Endothelial cell of umbilical vein (primary cell): Measurements from ENCODE around the gene TMEM183A. TPM values are rescaled to one million over a fixed set of nuclear protein-coding genes. Genes with fewer than 3 reads are reported as not detected.

Experiments used
- BruUV-seq: library from RNA; stranded (reverse); fragments of 400-500 nt; replicated peaks from 2 replicates; lab custom pipeline; 2021; lab: Mats Ljungman, UMichigan
- CTCF ChIA-PET: fragments of 300-600, 350-600 bp; sonication (Branson Sonifier 250); formaldehyde crosslinking; loops from one replicate; lab custom pipeline; 2021; ENCODE audit warnings: antibody characterized with exemption, inconsistent platforms; lab: Charles Lee
- POLR2A ChIA-PET: fragments of 300-600, 350-600 bp; sonication (Branson Sonifier 250); formaldehyde crosslinking; loops from one replicate; lab custom pipeline; 2021; ENCODE audit warnings: antibody characterized with exemption, inconsistent platforms; lab: Charles Lee
- DNase-seq: peaks from one replicate; pipeline ENCODE4 v3.0.0-alpha.2; 2011; ENCODE audit warnings: low read depth, low spot score
- FAIRE-seq: peaks from 2 replicates; lab custom pipeline; 2011; peaks lifted over from hg19 to GRCh38; lab: Jason Lieb, UNC
- H2AFZ ChIP-seq: 2 replicates; pipeline ENCODE4 v1.6.0; 2012; ENCODE audit warnings: low read depth, low read length, control low read depth, inconsistent platforms
- H3K27ac ChIP-seq: 2 replicates; pipeline ENCODE4 v1.5.1; 2011; ENCODE audit warnings: low read depth, mild to moderate bottlenecking, control low read depth, low read length, moderate library complexity; ENCODE audit not compliant: insufficient read depth
- H3K27me3 ChIP-seq, 2 experiments: 2 replicates each; pipeline versions ENCODE4 v1.6.0 to v1.6.1; 2011; ENCODE audit warnings: low read length in 2 of 2, mixed read lengths in 1 of 2; ENCODE audit not compliant: control insufficient read depth in 2 of 2, insufficient read depth in 2 of 2
- H3K36me3 ChIP-seq, 2 experiments: 2 replicates in 1 of 2; 3 replicates in 1 of 2; pipeline ENCODE4 v1.5.1; 2011; ENCODE audit warnings: low read length in 2 of 2, mild to moderate bottlenecking in 1 of 2, moderate library complexity in 1 of 2; ENCODE audit not compliant: control insufficient read depth in 2 of 2, insufficient read depth in 2 of 2; ENCODE audit errors: extremely low read depth in 1 of 2
- H3K4me1 ChIP-seq: 3 replicates; pipeline ENCODE4 v1.5.1; 2011; ENCODE audit warnings: mild to moderate bottlenecking, low read length; ENCODE audit not compliant: control insufficient read depth, insufficient read depth; ENCODE audit errors: extremely low read depth
- H3K4me2 ChIP-seq: 2 replicates; pipeline ENCODE4 v1.6.1; 2011; ENCODE audit warnings: low read length, control low read depth, mixed read lengths; ENCODE audit not compliant: insufficient read depth
- H3K4me3 ChIP-seq, 3 experiments: fragments of 200-600 bp in 1 of 3; sonication (generic), shearing (Covaris generic) in 1 of 3; replicated peaks in 1 of 3; 2 replicates each; pipeline ENCODE4 v1.5.1; 2011 to 2016; ENCODE audit warnings: control low read depth in 3 of 3, low read length in 3 of 3, mild to moderate bottlenecking in 2 of 3, inconsistent platforms in 1 of 3, low read depth in 1 of 3, moderate library complexity in 1 of 3; ENCODE audit not compliant: insufficient read depth in 1 of 3
- H3K79me2 ChIP-seq: 2 replicates; pipeline ENCODE4 v1.6.0; 2012; ENCODE audit warnings: low read length, inconsistent platforms; ENCODE audit not compliant: control insufficient read depth, insufficient read depth
- H3K9ac ChIP-seq: replicated peaks from 2 replicates; pipeline ENCODE3; 2011; ENCODE audit warnings: low read length, control low read depth; ENCODE audit not compliant: insufficient read depth; ENCODE audit errors: extremely low read depth
- H3K9me1 ChIP-seq: replicated peaks from 3 replicates; pipeline ENCODE4 v1.6.0; 2011; ENCODE audit warnings: mild to moderate bottlenecking, low read length; ENCODE audit not compliant: control insufficient read depth, insufficient read depth; ENCODE audit errors: extremely low read depth
- H3K9me3 ChIP-seq: replicated peaks from 2 replicates; pipeline ENCODE4 v1.5.1; 2012; ENCODE audit warnings: low read length, inconsistent platforms; ENCODE audit not compliant: control insufficient read depth, insufficient read depth
- H4K20me1 ChIP-seq: replicated peaks from 2 replicates; pipeline ENCODE3; 2011; ENCODE audit warnings: mild to moderate bottlenecking, low read length; ENCODE audit not compliant: control insufficient read depth, insufficient read depth; ENCODE audit errors: extremely low read depth
- EZH2 ChIP-seq: IDR thresholded peaks from 2 replicates; pipeline ENCODE4 v1.6.1; 2012; ENCODE audit warnings: borderline replicate concordance, low read depth, mild to moderate bottlenecking, moderate library complexity, low read length, inconsistent platforms; ENCODE audit not compliant: severe bottlenecking
- FOS ChIP-seq: IDR thresholded peaks from 2 replicates; pipeline ENCODE4 v1.6.1; 2011; ENCODE audit warnings: mild to moderate bottlenecking, low read length, moderate library complexity, borderline replicate concordance; ENCODE audit not compliant: insufficient read depth
- GATA2 ChIP-seq: IDR thresholded peaks from 2 replicates; pipeline ENCODE4 v1.7.0; 2011; ENCODE audit warnings: low read depth, mild to moderate bottlenecking, moderate library complexity, mixed read lengths, low read length; ENCODE audit not compliant: insufficient read length, insufficient read depth
- JUN ChIP-seq: IDR thresholded peaks from 2 replicates; pipeline ENCODE4 v1.6.1; 2011; ENCODE audit warnings: borderline replicate concordance, low read depth; ENCODE audit not compliant: insufficient read length, insufficient read depth
- MYC ChIP-seq: IDR thresholded peaks from one replicate; pipeline ENCODE4 v1.6.1; 2011; ENCODE audit warnings: mild to moderate bottlenecking, low read depth, low read length
- POLR2A ChIP-seq: IDR thresholded peaks from 2 replicates; pipeline ENCODE4 v1.6.1; 2012; ENCODE audit warnings: low read depth, mild to moderate bottlenecking, control low read depth, low read length
- POLR2AphosphoS5 ChIP-seq: IDR thresholded peaks from 2 replicates; pipeline ENCODE4 v1.6.1; 2012; ENCODE audit warnings: low read depth, mild to moderate bottlenecking, control low read depth, low read length, moderate library complexity; ENCODE audit not compliant: insufficient read depth
- dilution Hi-C: fragments of 300-500 bp; cut with MboI; formaldehyde crosslinking; loops from one replicate; pipeline ENCODE4 v1.15.0; 2019; ENCODE audit warnings: low sequenced_read_pairs; ENCODE audit not compliant: extremely low pct_ligation_motif_present
- intact Hi-C: fragments of 100-400 bp; cut with micrococcal nuclease; formaldehyde crosslinking; loops from one replicate; pipeline ENCODE4 v1.10.0; 2022
- polyA plus RNA-seq, 4 experiments: library from polyadenylated mRNA; depleted of rRNA in 3 of 4; stranded (reverse) in 3 of 4; unstranded in 1 of 4; fragments of >200 nt; gene quantifications; 2 replicates each; pipeline versions ENCODE4 v1.2.1 to v1.2.3, GENCODE V29; 2011 to 2012; ENCODE audit warnings: missing spikeins in 1 of 4
- total RNA-seq: library from RNA; stranded (reverse); gene quantifications from 2 replicates; pipeline ENCODE4 v1.2.3, GENCODE V29; 2021
- TF ChIP-seq, protein P1 (sequence below): IDR thresholded peaks from 2 replicates; pipeline ENCODE4 v1.6.1; 2011; ENCODE audit not compliant: insufficient read depth, insufficient read length
- TF ChIP-seq, protein P2 (sequence below), 2 donors: IDR thresholded peaks; 1 replicate in 1 of 2; 2 replicates in 1 of 2; pipeline ENCODE4 v1.5.1; 2011; ENCODE audit warnings: low read length in 2 of 2, mild to moderate bottlenecking in 2 of 2, moderate library complexity in 2 of 2, control low read depth in 1 of 2, inconsistent platforms in 1 of 2, low read depth in 1 of 2; ENCODE audit not compliant: insufficient read depth in 1 of 2; ENCODE audit errors: extremely low read depth in 1 of 2

TMEM183A gene
- total and polyA plus RNA-seq, 2 donors (not counting 3 experiments of a cell fraction or from before 2014, with no cell fraction given): 59.4 to 110 TPM

DNA sequence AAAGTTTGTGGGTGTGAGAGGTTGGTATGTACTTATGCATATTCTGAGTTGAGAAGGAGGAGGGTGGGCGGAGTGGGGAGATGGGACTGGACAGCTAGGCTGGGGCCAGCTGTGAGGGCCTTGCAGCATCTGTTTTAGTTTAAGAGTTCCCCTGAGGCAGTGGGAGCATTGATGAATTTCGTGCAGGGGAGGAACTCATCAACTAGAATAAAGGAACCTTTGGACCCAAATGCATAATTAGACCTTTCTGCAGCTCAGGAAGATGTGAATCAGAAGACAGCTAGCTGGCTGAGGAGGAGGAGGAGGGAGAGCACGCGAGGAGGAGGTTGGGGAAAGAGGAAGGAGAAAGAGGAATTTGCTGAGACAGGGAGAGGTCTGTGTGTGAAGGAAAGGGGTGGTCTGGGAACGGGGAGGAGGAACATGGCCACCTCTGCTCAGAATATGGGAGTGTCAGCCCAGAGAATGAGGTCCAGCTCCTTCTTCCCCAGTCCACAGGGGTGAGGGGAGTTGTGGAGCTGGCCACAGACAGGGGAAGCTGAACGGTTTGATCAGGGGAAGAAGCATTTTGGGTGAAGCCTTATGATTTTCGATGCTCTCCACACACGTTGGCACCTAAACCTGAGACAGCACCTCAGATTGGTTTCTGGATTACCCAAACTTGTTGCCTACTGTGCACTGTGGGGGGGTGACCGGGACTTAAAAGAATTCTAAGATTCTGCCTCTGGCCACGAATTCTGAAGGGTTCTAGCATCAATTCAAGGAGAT, 50.9 kb downstream of the TMEM183A start:
- Histone ChIP-seq H3K27ac (no peak overlapping the region), H3K36me3 (no peaks in the 10 kb centered on the region), H3K27me3 (peaks cover 0 to 5% of the 10 kb centered on the region in 2 experiments), H3K4me1 (no peaks in the 10 kb centered on the region), H3K9ac (no peak overlapping the region), H3K4me3 (no peak overlapping the region), H3K4me2 (no peak overlapping the region), H3K79me2 (no peaks in the 10 kb centered on the region), H2AFZ (no peak overlapping the region), H3K9me1 (no peaks in the 10 kb centered on the region), H4K20me1 (no peaks in the 10 kb centered on the region), H3K9me3 (no peaks in the 10 kb centered on the region)
- FAIRE-seq (no peak), DNase-seq (no peak)
- intact Hi-C loops (no loop called here), dilution Hi-C loops (no loop called here)
- ChIA-PET CTCF (interaction anchor here (1.0 to 2.1 kb wide), 3 partner anchors 11 to 26 kb away, joined by 3 to 4 read pairs (median 3); no protein-coding TSS in a partner anchor), POLR2A (no interaction called here)
- BruUV-seq: no TSS peak
- TF ChIP-seq MYC: no peak
- no peak for TF ChIP-seq POLR2AphosphoS5
- no peak for TF ChIP-seq JUN
- TF ChIP-seq GATA2: no peak
- TF ChIP-seq, protein P1, sequence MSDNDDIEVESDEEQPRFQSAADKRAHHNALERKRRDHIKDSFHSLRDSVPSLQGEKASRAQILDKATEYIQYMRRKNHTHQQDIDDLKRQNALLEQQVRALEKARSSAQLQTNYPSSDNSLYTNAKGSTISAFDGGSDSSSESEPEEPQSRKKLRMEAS: no peak
- TF ChIP-seq, protein P2, sequence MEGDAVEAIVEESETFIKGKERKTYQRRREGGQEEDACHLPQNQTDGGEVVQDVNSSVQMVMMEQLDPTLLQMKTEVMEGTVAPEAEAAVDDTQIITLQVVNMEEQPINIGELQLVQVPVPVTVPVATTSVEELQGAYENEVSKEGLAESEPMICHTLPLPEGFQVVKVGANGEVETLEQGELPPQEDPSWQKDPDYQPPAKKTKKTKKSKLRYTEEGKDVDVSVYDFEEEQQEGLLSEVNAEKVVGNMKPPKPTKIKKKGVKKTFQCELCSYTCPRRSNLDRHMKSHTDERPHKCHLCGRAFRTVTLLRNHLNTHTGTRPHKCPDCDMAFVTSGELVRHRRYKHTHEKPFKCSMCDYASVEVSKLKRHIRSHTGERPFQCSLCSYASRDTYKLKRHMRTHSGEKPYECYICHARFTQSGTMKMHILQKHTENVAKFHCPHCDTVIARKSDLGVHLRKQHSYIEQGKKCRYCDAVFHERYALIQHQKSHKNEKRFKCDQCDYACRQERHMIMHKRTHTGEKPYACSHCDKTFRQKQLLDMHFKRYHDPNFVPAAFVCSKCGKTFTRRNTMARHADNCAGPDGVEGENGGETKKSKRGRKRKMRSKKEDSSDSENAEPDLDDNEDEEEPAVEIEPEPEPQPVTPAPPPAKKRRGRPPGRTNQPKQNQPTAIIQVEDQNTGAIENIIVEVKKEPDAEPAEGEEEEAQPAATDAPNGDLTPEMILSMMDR (IDR thresholded peaks at IDR 0.05; ENCODE audit: extremely low read depth in 1 of 2, insufficient read depth in 1 of 2, low read depth in 1 of 2, low read length in 2 of 2): no peak
- TF ChIP-seq POLR2A: no peak
- no peak for TF ChIP-seq FOS
- TF ChIP-seq EZH2: no peak
